HG02623 (cell line): ENCODE data around the gene IRGM.
"Not testable (repeated sequence)": the region's sequence is repeated elsewhere in the genome, so short reads cannot be mapped to it uniquely, and the experiment has no call there.

ENCODE experiments used
- ATAC-seq: cut with Tn5 transposase; IDR thresholded peaks from one replicate; pipeline ENCODE4 v1.9.1; 2021; ENCODE audit warnings: moderate library complexity; ENCODE audit not compliant: unreplicated experiment

The IRGM gene

GRCh38 chr5:150846308-150846653 is at the start of gene IRGM:
TSS of gene IRGM (plus strand) at chr5:150846521. CDS start at chr5:150848124, 1,603 bp downstream.
- not testable (repeated sequence) for ATAC-seq

DNA sequence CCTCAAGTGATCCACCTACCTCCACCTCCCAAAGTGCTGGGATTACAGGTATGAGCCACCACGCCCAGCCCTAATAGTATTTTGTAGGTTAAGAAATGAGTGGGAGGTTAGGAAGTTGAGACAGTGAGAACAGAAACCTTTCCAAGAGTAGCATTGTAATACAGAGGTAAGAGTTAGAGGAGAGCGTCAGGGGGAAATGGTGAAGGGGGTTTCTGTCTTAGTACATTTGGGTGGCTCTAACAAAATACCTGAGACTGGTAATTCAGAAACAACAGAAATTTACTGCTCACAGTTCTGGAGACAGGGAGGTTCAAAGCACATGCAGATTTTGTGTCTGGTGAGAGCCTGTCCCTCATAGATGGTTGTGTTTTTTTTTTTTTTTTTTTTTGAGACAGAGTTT is 48.9 kb upstream of the IRGM start:
- no peak for ATAC-seq

DNA sequence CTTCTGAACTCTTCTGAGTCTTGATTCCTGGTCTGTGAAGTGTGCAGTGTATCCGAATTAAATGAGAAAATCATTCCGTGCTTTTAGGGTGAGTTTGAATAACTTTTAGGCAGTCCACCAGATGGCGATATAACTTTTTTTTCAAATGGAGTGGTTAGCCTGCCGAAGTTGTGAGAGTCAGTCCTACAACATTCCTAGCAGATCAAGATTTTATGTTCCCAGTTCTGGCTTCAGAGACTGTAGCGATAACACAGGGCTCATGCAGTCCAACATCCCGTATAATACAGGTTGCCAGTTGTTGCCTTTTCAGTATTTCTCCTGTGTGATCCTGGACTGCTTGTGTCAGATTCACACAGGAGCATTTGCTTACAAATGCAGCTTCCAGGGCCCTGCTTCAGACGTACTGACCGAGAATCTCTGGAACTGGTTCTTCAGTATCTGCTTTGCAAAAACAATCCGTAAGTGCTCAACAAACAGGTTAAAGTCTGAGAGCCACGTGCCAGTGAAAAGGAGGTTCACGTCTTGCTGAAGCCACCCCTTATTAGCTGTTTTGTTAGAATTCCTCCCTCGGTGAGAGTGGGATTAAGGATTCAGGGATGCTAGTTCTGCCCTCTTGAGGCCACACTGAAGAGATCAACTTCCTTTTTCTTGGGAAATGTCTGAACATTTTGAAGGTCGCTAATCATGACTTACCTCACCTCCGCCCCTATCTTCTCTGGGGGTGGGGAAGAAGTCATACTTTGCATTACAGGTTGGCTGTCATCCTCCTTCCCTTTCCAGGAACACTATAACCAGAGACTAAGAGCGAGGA is 45.0 kb upstream of the IRGM start:
- no peak for ATAC-seq

- ATAC-seq: no peak
These were observed 41.9 kb upstream of the IRGM start for GRCh38 chr5:150804388-150804787.

- no peak for ATAC-seq
These were observed 37.0 kb upstream of the IRGM start for GRCh38 chr5:150809363-150809762.

GRCh38 chr5:150815010-150815409 is 31.3 kb upstream of the IRGM start:
- no peak for ATAC-seq

DNA sequence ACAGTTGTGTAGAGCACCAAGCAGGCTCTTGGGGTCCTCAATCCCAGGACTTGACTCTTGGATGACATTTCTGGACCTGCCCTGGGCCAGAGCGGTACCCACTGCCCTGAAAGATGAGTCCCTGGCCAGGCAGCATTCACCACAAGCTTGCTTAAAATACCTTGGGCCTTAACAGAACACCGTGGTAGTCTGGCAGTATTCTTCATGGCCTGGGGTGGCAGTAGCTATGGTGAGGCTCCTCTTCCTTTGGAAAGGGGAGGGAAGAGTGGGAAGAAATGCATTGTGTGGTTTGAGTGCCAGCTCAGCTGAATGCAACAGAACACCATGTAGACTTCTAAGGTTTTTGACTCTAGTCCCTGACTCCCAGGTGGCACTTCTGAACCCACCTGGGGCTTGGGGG is 29.4 kb upstream of the IRGM start:
- no peak for ATAC-seq

GRCh38 chr5:150829744-150830143 is 16.6 kb upstream of the IRGM start:
- ATAC-seq: no peak

DNA sequence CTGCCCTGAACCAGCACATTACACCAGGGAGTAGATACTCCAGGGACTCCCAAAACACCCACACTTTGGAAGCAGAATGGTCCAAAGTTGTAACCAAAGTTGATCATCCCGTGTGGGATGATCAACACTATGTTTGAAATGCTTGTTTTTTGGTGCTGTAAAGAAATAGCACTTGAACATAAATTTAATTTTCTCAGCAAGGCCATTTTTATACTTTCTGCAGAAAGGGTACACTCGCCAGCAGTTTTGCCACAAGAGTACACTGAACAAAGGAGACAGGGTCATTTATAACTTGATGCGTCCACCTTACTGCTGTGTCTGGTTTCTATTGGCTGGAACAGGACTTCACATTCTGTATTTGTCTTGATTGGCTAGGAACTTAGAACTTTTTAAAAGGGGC is 14.5 kb upstream of the IRGM start:
- ATAC-seq: not testable (repeated sequence)

DNA sequence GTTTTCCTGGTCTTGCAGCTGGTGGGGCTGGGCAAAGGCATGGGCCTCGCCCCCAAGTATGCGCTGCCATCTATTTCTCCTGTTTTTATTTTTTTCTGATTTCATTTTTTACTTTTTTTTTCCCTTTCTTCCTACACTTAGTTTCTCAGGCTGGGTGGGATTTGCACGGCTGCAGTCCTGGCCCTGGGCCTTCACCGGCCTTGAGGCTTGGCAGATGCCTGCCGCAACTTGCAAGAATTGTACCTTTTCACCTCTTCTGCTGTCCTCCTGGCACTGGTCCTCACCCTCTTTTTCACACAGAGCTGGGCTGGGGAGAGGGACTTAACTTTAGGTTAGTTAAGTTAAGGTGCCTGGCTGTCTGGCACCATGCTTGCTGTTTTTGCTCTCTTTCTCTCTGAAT is 10.3 kb upstream of the IRGM start:
- ATAC-seq: no peak

DNA sequence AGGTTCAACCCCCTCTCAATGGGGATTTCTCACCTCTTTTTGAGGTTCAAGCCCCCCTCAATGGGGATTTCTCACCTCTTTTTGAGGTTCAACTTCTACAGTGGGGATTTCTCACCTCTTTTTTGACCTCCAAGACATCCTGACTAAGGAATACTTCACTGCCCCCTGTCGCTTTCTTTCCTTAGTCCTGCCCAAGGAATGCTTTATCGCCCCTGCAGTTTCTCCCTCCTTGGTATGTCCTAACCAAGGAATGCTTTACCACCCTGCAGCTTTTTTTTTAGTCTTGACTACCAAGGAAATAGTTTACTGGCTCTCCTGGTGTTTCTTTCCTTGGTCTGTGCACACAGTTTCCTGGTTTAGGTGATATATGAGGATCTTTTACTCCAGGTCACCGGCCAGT is 9.6 kb upstream of the IRGM start:
- ATAC-seq: no peak

DNA sequence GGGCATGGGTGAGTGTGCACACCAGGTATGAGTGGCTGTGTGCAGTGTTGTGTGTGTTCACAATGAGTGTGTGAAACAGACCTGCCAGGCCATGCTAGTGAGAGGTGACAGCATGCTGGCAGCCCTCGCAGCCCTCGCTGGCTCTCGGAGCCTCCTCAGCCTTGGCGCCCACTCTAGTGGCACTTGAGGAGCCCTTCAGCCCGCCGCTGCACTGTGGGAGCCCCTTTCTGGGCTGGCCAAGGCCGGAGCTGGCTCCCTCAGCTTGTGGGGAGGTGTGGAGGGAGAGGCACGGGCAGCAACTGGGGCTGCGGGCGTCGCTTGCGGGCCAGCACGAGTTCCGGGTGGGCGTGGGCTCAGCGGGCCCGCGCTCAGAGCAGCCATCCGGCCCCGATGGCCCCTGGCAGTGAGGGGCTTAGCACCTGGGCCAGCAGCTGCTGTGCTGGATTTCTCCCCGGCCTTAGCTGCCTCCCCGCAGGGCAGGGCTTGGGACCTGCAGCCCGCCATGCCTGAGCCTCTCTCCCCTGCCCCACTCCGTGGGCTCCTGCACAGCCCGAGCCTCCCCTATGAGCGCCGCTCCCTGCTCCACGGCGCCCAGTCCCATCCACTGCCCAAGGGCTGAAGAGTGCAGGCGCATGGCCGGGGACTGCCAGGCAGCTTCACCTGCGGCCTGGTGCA is 999 bp upstream of the IRGM start:
- not testable (repeated sequence) for ATAC-seq

DNA sequence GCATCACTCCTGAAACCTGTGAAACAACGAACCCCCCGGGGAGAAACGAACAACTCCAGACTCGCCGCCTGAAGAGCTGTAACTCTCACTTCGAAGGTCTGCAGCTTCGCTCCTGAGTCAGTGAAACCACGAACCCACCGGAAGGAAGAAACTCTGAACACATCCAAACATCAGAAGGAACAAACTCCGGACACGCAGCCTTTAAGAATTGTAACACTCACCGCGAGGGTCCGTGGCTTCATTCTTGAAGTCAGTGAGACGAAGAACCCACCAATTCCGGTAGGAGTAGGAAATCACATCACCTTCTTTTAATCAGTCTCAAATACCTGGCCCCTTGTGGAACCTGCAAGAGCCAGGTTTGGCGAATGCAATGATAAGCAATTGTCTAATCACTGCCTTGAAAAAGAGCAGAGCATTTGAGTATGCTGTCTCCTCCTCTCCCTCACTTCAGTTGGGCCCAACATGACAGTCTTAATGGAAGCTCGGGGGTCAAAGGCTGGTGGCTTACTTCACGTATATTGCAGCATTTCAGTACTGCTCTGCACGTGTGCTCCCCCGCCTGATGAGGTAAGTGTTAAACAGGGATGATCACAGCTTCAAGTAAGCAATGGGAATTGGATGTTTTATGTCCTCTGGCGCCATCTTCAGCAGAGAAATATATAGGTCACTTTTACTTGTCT is 473 bp downstream of the IRGM start:
- peak; percentile 85 for ATAC-seq

- no peak for ATAC-seq
These were observed 994 bp downstream of the IRGM start for GRCh38 chr5:150847334-150847695.

DNA sequence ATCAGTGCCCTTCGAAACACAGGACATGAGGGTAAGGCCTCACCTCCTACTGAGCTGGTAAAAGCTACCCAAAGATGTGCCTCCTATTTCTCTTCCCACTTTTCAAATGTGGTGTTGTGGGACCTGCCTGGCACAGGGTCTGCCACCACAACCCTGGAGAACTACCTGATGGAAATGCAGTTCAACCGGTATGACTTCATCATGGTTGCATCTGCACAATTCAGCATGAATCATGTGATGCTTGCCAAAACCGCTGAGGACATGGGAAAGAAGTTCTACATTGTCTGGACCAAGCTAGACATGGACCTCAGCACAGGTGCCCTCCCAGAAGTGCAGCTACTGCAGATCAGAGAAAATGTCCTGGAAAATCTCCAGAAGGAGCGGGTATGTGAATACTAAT is 1.9 kb downstream of the IRGM start:
- no peak for ATAC-seq

- no peak for ATAC-seq
These were observed 4.7 kb downstream of the IRGM start for GRCh38 chr5:150851039-150851438.

DNA sequence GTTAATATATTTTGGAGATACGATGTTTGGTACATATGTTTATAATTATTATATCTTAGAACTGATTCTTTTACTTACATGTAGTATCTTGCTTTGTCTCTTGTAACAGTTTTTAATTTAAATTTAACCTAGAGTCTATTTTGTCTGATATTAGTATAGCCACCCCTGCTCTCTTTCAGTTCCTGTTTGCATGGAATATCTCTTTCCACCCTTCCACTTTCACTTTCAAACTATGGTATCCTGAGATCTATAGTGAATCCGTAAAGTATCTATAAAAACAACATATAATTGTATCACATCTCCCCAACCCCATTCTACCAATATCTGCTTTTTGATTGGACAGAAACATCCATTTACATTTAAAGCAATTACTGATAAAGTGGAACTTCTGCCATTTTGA is 7.2 kb downstream of the IRGM start:
- no peak for ATAC-seq

DNA sequence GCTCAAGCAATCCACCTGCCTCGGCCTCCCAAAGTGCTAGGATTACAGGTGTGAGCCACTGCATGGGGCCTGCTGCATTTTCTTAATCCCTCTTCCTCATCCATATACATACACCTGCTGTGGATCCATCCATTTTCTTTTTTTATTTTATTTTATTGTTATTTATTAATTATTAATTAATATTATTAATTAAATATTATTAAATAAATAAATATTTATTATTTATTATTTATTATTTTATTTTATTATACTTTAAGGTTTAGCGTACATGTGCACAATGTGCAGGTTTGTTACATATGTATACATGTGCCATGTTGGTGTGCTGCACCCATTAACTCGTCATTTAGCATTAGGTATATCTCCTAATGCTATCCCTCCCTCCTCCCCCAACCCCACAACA is 10.4 kb downstream of the IRGM start:
- not testable (repeated sequence) for ATAC-seq

- ATAC-seq: no peak
These were observed 14.0 kb downstream of the IRGM start for GRCh38 chr5:150860246-150860821.

DNA sequence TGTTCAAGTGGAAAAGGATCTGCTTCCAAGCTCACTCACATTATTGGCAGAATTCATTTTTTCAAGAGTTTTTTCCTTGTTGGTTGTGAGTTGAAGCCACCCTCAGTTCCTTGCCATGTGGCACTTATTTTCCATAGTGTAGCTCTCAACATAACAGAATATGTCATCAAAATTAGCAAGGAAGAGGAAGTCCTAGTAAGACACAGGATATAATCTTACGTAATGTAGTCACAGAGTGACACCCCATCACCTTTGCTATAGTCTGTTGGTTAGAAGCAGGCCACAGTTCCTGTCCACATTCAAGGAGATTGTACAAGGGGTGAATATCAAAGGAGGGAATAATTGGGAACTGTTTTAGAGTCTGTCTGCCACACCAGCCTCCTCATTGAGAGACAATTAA is 15.7 kb downstream of the IRGM start:
- no peak for ATAC-seq

GRCh38 chr5:150879358-150879757 is 33.0 kb downstream of the IRGM start:
- no peak for ATAC-seq
